IMR-90 (cell line): ENCODE measurements around the gene CUX1. TPM values are rescaled to one million over a fixed set of nuclear protein-coding genes. Genes with fewer than 3 reads are reported as not detected.
A peak's percentile ranks its signal among the peaks of the same experiment; 100 is the strongest.
"Not testable (repeated sequence)": the region's sequence is repeated elsewhere in the genome, so short reads cannot be mapped to it uniquely, and the experiment has no call there.

Experiments used
- ATAC-seq: fragments of 200-7000 bp; cut with Tn5 transposase; 2 replicates; pipeline ENCODE4 v1.9.1; 2020; ENCODE audit warnings: low read depth, mild to moderate bottlenecking, moderate library complexity
- BruUV-seq: library from RNA; stranded (reverse); fragments of 400-500 nt; replicated peaks from 2 replicates; lab custom pipeline; 2021; lab: Mats Ljungman, UMichigan
- CTCF ChIA-PET: fragments of 300-600 bp; formaldehyde crosslinking; extraction: SDS; loops from one replicate; lab custom pipeline; 2021; ENCODE audit warnings: antibody characterized with exemption; lab: Yijun Ruan, JAX
- POLR2A ChIA-PET: fragments of 300-600 bp; sonication (Branson Sonifier 250); formaldehyde crosslinking; loops from one replicate; lab custom pipeline; 2022; ENCODE audit warnings: antibody characterized with exemption; ENCODE audit not compliant: unreplicated experiment; lab: Charles Lee
- DNase-seq: peaks from one replicate; pipeline ENCODE4 v3.0.0; 2013
- H2AFZ ChIP-seq: replicated peaks from 2 replicates; pipeline ENCODE3; 2013; ENCODE audit warnings: low read length, mild to moderate bottlenecking; ENCODE audit not compliant: poor library complexity
- H2AK5ac ChIP-seq: 2 replicates; pipeline ENCODE4 v1.6.1; 2013; ENCODE audit warnings: low read depth, low read length, inconsistent platforms
- H2AK9ac ChIP-seq: replicated peaks from 2 replicates; pipeline ENCODE3; 2013; ENCODE audit warnings: mild to moderate bottlenecking, low read depth, low read length, moderate library complexity; ENCODE audit not compliant: poor library complexity
- H2BK120ac ChIP-seq: 2 replicates; pipeline ENCODE4 v1.6.1; 2013; ENCODE audit warnings: low read depth, low read length, inconsistent platforms
- H2BK15ac ChIP-seq: 3 replicates; pipeline ENCODE4 v1.6.1; 2013; ENCODE audit warnings: low read depth, low read length, inconsistent platforms
- H2BK20ac ChIP-seq: 2 replicates; pipeline ENCODE4 v1.6.1; 2013; ENCODE audit warnings: low read depth, mild to moderate bottlenecking, inconsistent platforms, low read length, moderate library complexity
- H2BK5ac ChIP-seq: 2 replicates; pipeline ENCODE4 v1.6.1; 2013; ENCODE audit warnings: mild to moderate bottlenecking, low read depth, low read length, inconsistent platforms; ENCODE audit not compliant: poor library complexity, severe bottlenecking
- H3K14ac ChIP-seq: replicated peaks from 2 replicates; pipeline ENCODE4 v1.6.1; 2013; ENCODE audit warnings: low read depth, low read length, inconsistent platforms
- H3K18ac ChIP-seq: 2 replicates; pipeline ENCODE4 v1.6.1; 2013; ENCODE audit warnings: low read depth, low read length, control low read depth
- H3K23ac ChIP-seq: 2 replicates; pipeline ENCODE4 v1.6.1; 2013; ENCODE audit warnings: low read depth, low read length, inconsistent platforms
- H3K27ac ChIP-seq: 2 replicates; pipeline ENCODE4 v1.5.1; 2013; ENCODE audit warnings: mild to moderate bottlenecking, control low read depth, low read length; ENCODE audit not compliant: insufficient read depth
- H3K27me3 ChIP-seq: 2 replicates; pipeline ENCODE4 v1.6.1; 2013; ENCODE audit warnings: low read length; ENCODE audit not compliant: control insufficient read depth, insufficient read depth
- H3K36me3 ChIP-seq: 2 replicates; pipeline ENCODE4 v1.6.1; 2013; ENCODE audit warnings: low read length, mixed read lengths; ENCODE audit not compliant: control insufficient read depth, insufficient read depth
- H3K4ac ChIP-seq: 2 replicates; pipeline ENCODE4 v1.6.1; 2013; ENCODE audit warnings: low read depth, low read length, inconsistent platforms
- H3K4me1 ChIP-seq: 2 replicates; pipeline ENCODE4 v1.6.1; 2013; ENCODE audit warnings: low read length, mixed read lengths; ENCODE audit not compliant: control insufficient read depth, insufficient read depth
- H3K4me2 ChIP-seq: 2 replicates; pipeline ENCODE4 v1.6.1; 2013; ENCODE audit warnings: low read depth, mild to moderate bottlenecking, control low read depth, low read length, moderate library complexity
- H3K4me3 ChIP-seq: 2 replicates; pipeline ENCODE4 v1.5.1; 2013; ENCODE audit warnings: low read depth, mild to moderate bottlenecking, control low read depth, low read length, moderate library complexity; ENCODE audit not compliant: insufficient read depth
- H3K56ac ChIP-seq: 2 replicates; pipeline ENCODE4 v1.6.1; 2013; ENCODE audit warnings: low read length, inconsistent platforms; ENCODE audit not compliant: insufficient read depth; ENCODE audit errors: extremely low read depth
- H3K79me1 ChIP-seq, 2 experiments: 2 replicates each; pipeline ENCODE4 v1.6.1; 2013; ENCODE audit warnings: low read length in 2 of 2, inconsistent platforms in 1 of 2, low read depth in 1 of 2
- H3K9ac ChIP-seq: 2 replicates; pipeline ENCODE4 v1.6.1; 2013; ENCODE audit warnings: low read depth, low read length, control low read depth
- H3K9me1 ChIP-seq: 2 replicates; pipeline ENCODE4 v1.6.1; 2013; ENCODE audit warnings: low read length, inconsistent platforms; ENCODE audit not compliant: insufficient read depth
- H3K9me3 ChIP-seq: 2 replicates; pipeline ENCODE4 v1.6.1; 2013; ENCODE audit warnings: low read length; ENCODE audit not compliant: control insufficient read depth, insufficient read depth
- H4K20me1 ChIP-seq: 2 replicates; pipeline ENCODE4 v1.6.1; 2013; ENCODE audit warnings: low read length, inconsistent platforms; ENCODE audit not compliant: insufficient read depth
- H4K5ac ChIP-seq: 2 replicates; pipeline ENCODE4 v1.6.1; 2013; ENCODE audit warnings: mild to moderate bottlenecking, low read depth, low read length, control low read depth
- H4K8ac ChIP-seq, 2 experiments: 2 replicates each; pipeline ENCODE4 v1.6.1; 2013; ENCODE audit warnings: low read depth in 2 of 2, low read length in 2 of 2, control low read depth in 1 of 2, inconsistent platforms in 1 of 2
- H4K91ac ChIP-seq: 2 replicates; pipeline ENCODE4 v1.6.1; 2013; ENCODE audit warnings: low read depth, low read length, inconsistent platforms; ENCODE audit not compliant: insufficient read depth
- BHLHE40 ChIP-seq: fragments of 150-350 bp; IDR thresholded peaks from 2 replicates; pipeline ENCODE4 v1.6.1; 2016; ENCODE audit warnings: mild to moderate bottlenecking, low read depth, low read length
- FOS ChIP-seq: fragments of 150-350 bp; IDR thresholded peaks from 2 replicates; pipeline ENCODE4 v1.6.1; 2016; ENCODE audit warnings: low read depth, low read length
- WGBS, 2 experiments: methylation state at CpG; one replicate each; pipeline versions ENCODE4 v1.1.5 to v1.1.7; 2013; ENCODE audit warnings: missing lambda C conversion rate in 2 of 2; ENCODE audit not compliant: insufficient read length in 1 of 2; ENCODE audit errors: extremely low coverage in 2 of 2; 5-methylcytosine and 5-hydroxymethylcytosine counted together
- dilution Hi-C: fragments of 300-500 bp; cut with HindIII; formaldehyde crosslinking; loops from one replicate; pipeline ENCODE4 v1.14.3; 2018; ENCODE audit warnings: low sequenced_read_pairs; ENCODE audit not compliant: unreplicated experiment
- in situ Hi-C: fragments of 300-500 bp; cut with MboI; formaldehyde crosslinking; loops from 3 replicates; pipeline ENCODE4 v1.14.3; 2019; ENCODE audit warnings: low sequenced_read_pairs, inconsistent platforms, mixed read lengths
- intact Hi-C: fragments of 100-400 bp; cut with micrococcal nuclease; formaldehyde crosslinking; loops from 2 replicates; pipeline ENCODE4 v1.10.0; 2022
- polyA plus RNA-seq, 3 experiments: library from polyadenylated mRNA; depleted of rRNA; stranded (reverse); fragments of >200 nt; gene quantifications; 2 replicates each; pipeline ENCODE4 v1.2.3, GENCODE V29; 2012; ENCODE audit warnings: low replicate concordance in 1 of 3
- total RNA-seq: library from RNA; depleted of rRNA; stranded (reverse); fragments of >200 nt; gene quantifications from 2 replicates; pipeline ENCODE4 v1.2.3, GENCODE V29; 2012
- TF ChIP-seq, protein P1 (sequence below): fragments of 150-350 bp; IDR thresholded peaks from 2 replicates; pipeline ENCODE4 v1.6.1; 2016; ENCODE audit warnings: low read depth, mild to moderate bottlenecking, low read length, moderate library complexity, borderline replicate concordance

The CUX1 gene
- total and polyA plus RNA-seq, 2 of the 4 experiments (the other 2 are of a cell fraction): 19.7 to 46.4 TPM

DNA sequence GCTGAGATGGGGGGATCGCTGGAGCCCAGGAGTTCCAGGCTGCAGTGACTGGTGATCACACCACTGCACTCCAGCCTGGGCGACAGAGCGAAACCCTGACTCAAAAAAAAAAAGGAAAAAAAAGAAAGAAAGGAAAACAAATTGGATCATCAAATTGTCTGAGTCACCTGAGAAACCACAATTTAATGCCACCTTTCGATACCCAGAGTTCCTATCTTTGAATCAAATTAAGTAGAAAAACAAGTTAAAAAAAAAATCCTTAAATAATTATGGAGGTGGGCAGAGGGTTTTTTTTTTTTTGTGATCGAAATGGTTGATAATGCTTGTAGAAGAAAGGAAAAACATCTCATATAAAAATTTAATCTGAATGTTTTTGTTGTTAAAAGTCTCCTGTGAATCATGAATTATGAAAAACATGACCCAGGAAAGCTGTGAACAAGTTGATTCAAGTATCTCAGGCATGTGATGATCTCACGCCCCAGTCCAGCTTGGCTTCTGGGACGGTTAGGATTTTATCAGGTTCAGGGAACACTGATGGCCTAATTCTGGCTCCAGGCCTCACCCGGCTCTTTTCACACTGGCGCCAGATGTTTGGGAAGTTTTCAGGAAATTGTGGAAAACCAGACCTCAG lies 25.3 kb upstream of the CUX1 start:
- Histone ChIP-seq H3K79me1 (no peaks in the 10 kb centered on the region), H4K91ac (no peak overlapping the region), H3K9me1 (no peaks in the 10 kb centered on the region), H2BK20ac (no peak overlapping the region), H3K27me3 (peaks cover 14% of the 10 kb centered on the region), H3K36me3 (no peaks in the 10 kb centered on the region), H4K5ac (no peak overlapping the region), H4K8ac (no peak overlapping the region), H3K27ac (no peak overlapping the region), H3K4me2 (no peak overlapping the region), H3K9ac (no peak overlapping the region), H2BK15ac (no peak overlapping the region), H3K4me3 (no peak overlapping the region), H3K18ac (no peak overlapping the region), H3K4ac (no peak overlapping the region), H2AK9ac (no peak overlapping the region), H4K20me1 (no peaks in the 10 kb centered on the region), H2AFZ (no peak overlapping the region), H3K23ac (no peak overlapping the region), H3K9me3 (peaks cover 7% of the 10 kb centered on the region; the same call in 1 of the 2 replicates), H3K14ac (no peak overlapping the region), H3K4me1 (no peaks in the 10 kb centered on the region), H2AK5ac (no peak overlapping the region), H3K56ac (no peak overlapping the region), H2BK5ac (no peak overlapping the region), H2BK120ac (no peak overlapping the region)
- ChIA-PET POLR2A (no interaction called here), CTCF (no interaction called here)
- dilution Hi-C loops: no loop called here
- intact Hi-C loops: no loop called here
- no peak for DNase-seq
- TF ChIP-seq BHLHE40 (no peak), FOS (no peak)
- TF ChIP-seq, protein P1, sequence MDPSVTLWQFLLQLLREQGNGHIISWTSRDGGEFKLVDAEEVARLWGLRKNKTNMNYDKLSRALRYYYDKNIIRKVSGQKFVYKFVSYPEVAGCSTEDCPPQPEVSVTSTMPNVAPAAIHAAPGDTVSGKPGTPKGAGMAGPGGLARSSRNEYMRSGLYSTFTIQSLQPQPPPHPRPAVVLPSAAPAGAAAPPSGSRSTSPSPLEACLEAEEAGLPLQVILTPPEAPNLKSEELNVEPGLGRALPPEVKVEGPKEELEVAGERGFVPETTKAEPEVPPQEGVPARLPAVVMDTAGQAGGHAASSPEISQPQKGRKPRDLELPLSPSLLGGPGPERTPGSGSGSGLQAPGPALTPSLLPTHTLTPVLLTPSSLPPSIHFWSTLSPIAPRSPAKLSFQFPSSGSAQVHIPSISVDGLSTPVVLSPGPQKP: no peak
- 83% methylated on average over 1 of the region's 9 CpGs; no CpG with 5 or more reads in 1 of the 2 experiments for whole genome bisulfite sequencing, 2 experiments
- ATAC-seq: peak; percentile 32; the same call in 1 of the 2 replicates
- in situ Hi-C loops: no loop called here
- BruUV-seq: no TSS peak

DNA sequence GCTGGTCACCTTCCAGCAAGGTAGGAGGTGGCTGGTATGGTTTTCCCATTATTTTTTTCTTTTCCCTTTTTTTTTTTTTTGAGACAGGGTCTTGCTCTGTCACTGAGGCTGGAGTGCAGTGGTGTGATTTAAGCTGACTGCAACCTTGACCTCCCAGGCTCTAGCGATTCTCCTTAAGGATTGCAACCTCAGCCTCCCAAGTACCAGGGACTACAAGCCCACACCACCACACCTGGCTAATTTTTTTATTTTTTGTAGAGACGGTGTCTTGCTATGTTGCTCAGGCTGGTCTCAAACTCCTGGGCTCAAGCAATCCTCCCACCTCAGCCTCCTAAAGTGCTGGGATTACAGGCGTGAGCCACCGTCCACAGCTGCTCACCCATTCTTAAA lies 24.7 kb upstream of the CUX1 start:
- H4K5ac ChIP-seq, H3K4me2 ChIP-seq, H3K18ac ChIP-seq, BruUV-seq, H2AK9ac ChIP-seq, H3K14ac ChIP-seq, H2BK20ac ChIP-seq, H3K4me3 ChIP-seq, in situ Hi-C loops, H4K8ac ChIP-seq, H4K91ac ChIP-seq, H4K20me1 ChIP-seq, H3K27ac ChIP-seq, DNase-seq, H2BK5ac ChIP-seq, H3K4ac ChIP-seq, H3K79me1 ChIP-seq, H2BK15ac ChIP-seq, H3K36me3 ChIP-seq, POLR2A ChIA-PET, H2AFZ ChIP-seq, H3K9me1 ChIP-seq, H2AK5ac ChIP-seq, dilution Hi-C loops, H3K9ac ChIP-seq, H3K56ac ChIP-seq, ATAC-seq, H3K4me1 ChIP-seq, H3K9me3 ChIP-seq, intact Hi-C loops, H3K23ac ChIP-seq, H2BK120ac ChIP-seq: not testable (repeated sequence)
- H3K27me3 ChIP-seq: peaks cover 16% of the 10 kb centered on the region
- no CpG with 5 or more reads among the region's 4 CpGs for WGBS, 2 experiments
- CTCF ChIA-PET: interaction anchor here (0.6 kb wide), 1 partner anchor 64 kb away, joined by 5 read pairs; no protein-coding TSS in a partner anchor
